Measurements from ENCODE around the gene CHTF18. TPM values are rescaled to one million over a fixed set of nuclear protein-coding genes. Genes with fewer than 3 reads are reported as not detected.

CHTF18 gene
- total RNA-seq, 1 donor from 2014 or later: 4.9 TPM

DNA sequence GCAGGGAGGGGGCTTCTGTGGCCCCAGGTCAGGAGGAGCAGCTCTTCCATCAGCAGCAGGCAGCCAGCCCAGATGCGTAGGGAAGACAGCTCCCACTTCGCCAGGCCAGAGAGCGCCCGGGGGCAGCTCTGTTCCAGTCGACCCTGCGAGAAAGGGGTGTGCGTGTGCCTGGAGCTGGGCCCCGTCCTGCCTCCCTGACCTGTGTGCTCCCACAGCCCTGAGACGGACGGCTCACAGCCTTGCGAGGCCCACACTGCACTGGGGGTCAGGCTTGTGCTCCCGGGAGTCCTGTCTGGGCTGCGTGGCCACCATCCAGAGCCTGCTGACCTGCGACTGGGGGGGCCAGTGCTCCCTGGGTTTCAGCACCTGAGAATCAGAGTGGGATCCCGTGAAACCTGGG lies 28.4 kb upstream of the CHTF18 start:
- Histone ChIP-seq H3K4me3 (no peak overlapping the region), H3K27ac (no peak overlapping the region), H3K4me1 (peaks cover 8% of the 10 kb centered on the region), H3K9me3 (no peaks in the 10 kb centered on the region), H3K36me3 (no peaks in the 10 kb centered on the region), H3K27me3 (no peaks in the 10 kb centered on the region)
- no peak for DNase-seq (ENCODE audit: extremely low spot score in 2 of 2)
- intact Hi-C loops (cut with DNase I): no loop called here
- TF ChIP-seq, protein P1, sequence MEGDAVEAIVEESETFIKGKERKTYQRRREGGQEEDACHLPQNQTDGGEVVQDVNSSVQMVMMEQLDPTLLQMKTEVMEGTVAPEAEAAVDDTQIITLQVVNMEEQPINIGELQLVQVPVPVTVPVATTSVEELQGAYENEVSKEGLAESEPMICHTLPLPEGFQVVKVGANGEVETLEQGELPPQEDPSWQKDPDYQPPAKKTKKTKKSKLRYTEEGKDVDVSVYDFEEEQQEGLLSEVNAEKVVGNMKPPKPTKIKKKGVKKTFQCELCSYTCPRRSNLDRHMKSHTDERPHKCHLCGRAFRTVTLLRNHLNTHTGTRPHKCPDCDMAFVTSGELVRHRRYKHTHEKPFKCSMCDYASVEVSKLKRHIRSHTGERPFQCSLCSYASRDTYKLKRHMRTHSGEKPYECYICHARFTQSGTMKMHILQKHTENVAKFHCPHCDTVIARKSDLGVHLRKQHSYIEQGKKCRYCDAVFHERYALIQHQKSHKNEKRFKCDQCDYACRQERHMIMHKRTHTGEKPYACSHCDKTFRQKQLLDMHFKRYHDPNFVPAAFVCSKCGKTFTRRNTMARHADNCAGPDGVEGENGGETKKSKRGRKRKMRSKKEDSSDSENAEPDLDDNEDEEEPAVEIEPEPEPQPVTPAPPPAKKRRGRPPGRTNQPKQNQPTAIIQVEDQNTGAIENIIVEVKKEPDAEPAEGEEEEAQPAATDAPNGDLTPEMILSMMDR (IDR thresholded peaks at IDR 0.05): no peak
- TF ChIP-seq POLR2AphosphoS5 (IDR thresholded peaks at IDR 0.05; ENCODE audit: insufficient read depth in 1 of 2, low read depth in 1 of 2) (no peak), POLR2A (IDR thresholded peaks at IDR 0.05) (no peak)

DNA sequence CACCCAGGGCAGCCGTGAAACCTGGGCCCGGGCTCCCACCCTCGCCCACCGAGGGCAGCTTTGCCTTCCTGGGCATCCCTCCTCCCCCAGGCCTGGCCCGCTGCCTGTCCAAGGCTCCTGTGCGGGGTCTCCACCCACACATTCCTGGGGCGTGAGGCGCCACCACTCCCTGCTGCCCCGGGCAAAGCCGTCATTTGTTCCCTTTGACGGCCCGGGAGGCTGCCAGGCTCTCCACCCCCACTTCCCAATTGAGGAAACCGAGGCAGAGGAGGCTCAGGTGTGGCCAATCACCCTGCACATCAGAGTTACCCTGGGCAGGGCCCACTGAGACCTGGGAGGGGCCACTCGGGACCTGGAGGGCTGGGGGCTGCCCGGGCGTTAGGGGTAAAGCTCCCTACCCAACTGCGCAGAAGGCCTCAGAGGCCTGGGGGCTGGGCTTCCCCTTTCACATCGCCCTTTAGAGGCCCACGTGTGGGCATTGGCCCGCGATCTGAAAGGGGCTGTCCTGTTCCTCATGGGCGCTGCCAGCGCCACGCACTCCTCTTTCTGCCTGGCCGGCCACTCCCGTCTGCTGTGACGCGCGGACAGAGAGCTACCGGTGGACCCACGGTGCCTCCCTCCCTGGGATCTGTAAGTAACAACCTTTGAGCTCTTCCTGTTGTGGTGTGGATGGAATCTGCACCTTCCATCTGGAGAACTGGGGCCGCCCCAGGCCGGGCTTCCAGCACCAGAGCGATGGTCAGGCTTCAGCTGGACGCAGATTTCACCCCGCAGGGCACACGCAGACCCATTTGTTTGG lies 27.7 kb upstream of the CHTF18 start, which contains the start of gene MSLN:
TSS of gene MSLN (plus strand) at position 190 of the 799 bp plus-strand sequence. CDS start 1,947 bp downstream, outside the sequence.
- H3K27ac ChIP-seq: no peak within 1 kb of the TSS
- no peaks in the 10 kb centered on the region for H3K9me3 ChIP-seq
- TF ChIP-seq, protein P1 (IDR thresholded peaks at IDR 0.05): no peak
- TF ChIP-seq POLR2A (IDR thresholded peaks at IDR 0.05): no peak
- TF ChIP-seq POLR2AphosphoS5 (IDR thresholded peaks at IDR 0.05; ENCODE audit: insufficient read depth in 1 of 2, low read depth in 1 of 2): no peak
- no peak within 1 kb of the TSS for H3K4me3 ChIP-seq
- H3K36me3 ChIP-seq: no peaks in the 10 kb centered on the region
- peaks cover 8% of the 10 kb centered on the region for H3K4me1 ChIP-seq
- H3K27me3 ChIP-seq: no peaks in the 10 kb centered on the region
- intact Hi-C loops (cut with DNase I): no loop called here
- DNase-seq (ENCODE audit: extremely low spot score in 2 of 2): no peak

DNA sequence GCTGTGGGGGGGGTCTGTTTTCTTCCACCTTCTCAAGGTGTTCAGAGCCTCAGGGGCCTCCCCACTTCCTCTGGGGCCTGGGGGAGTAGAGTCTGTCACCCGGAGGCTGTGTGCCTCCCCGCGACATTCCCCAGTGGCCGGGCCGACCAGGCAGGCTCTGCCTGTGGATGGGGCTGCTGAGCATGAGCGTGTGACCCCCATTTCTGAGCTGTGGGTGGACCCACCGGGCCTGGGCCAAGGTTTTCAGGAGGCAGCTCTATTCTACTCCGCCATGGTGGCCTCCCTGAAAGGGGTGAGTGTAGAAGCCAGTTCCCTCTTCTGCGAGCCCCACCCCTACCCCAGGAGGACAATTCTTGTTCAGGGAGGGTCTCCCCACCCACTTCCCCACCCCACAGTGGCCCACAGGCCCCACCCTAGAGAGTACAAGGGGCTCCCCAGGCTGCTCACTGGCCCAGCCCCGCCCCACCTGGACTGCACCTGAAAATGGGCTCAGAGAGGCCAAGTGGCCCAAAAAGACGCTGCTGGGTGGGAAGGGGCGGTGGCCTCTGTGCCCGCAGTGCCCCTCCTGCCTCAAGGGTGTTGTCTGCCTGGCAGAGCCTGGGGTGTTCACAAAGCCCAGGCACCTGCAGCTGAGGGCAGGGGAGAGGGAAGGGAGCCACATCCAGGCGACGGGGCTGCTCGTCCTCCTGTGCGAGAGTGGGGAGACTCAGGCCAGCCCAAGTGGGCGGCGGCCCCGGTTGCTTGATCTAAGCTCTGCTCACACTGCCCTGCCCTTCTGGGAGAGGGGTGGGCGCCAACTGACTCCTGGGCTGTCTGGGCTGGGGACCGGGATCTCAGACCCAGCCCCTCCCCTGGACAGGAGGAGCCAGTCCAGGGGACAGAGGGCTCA lies 26.6 kb upstream of the CHTF18 start:
- DNase-seq (ENCODE audit: extremely low spot score in 2 of 2): no peak
- no peaks in the 10 kb centered on the region for H3K9me3 ChIP-seq
- TF ChIP-seq, protein P1 (IDR thresholded peaks at IDR 0.05): no peak
- TF ChIP-seq POLR2A (IDR thresholded peaks at IDR 0.05) (no peak), POLR2AphosphoS5 (IDR thresholded peaks at IDR 0.05; ENCODE audit: insufficient read depth in 1 of 2, low read depth in 1 of 2) (no peak)
- no peak overlapping the region for H3K4me3 ChIP-seq
- intact Hi-C loops (cut with DNase I): no loop called here
- H3K4me1 ChIP-seq: peaks cover 8% of the 10 kb centered on the region
- H3K27me3 ChIP-seq: no peaks in the 10 kb centered on the region
- H3K27ac ChIP-seq: no peak overlapping the region
- no peaks in the 10 kb centered on the region for H3K36me3 ChIP-seq

DNA sequence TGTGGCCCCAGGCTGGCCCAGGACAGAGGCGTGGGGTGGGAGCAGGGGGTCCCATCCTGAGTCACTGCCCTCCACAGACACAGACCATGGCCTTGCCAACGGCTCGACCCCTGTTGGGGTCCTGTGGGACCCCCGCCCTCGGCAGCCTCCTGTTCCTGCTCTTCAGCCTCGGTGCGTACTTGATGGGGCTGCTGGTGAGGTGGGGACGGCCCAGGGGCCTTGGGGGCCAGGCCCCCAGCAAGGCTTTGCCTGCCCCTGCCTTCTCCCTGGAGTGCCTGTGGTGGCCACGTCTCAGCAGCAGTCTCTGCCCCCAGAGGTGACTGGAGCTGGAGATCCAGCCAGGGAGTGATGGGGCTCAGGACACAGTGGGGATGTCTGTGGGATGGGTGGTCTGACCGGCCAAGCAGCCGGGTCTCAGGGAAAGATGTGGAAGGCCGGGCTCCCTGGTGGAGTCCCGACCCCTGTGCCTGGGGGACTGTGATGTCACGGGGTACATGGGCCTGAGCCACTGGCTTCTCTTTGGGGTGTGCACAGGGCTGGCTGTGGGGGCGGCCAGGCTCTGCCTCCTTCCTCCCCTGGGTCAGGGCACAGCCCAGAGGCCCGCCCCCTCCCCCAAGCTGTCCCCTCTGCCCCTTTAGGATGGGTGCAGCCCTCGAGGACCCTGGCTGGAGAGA lies 25.7 kb upstream of the CHTF18 start:
- intact Hi-C loops (cut with DNase I): no loop called here
- Histone ChIP-seq H3K27ac (no peak overlapping the region), H3K4me3 (no peak overlapping the region), H3K4me1 (peaks cover 8% of the 10 kb centered on the region), H3K9me3 (no peaks in the 10 kb centered on the region), H3K27me3 (no peaks in the 10 kb centered on the region), H3K36me3 (no peaks in the 10 kb centered on the region)
- no peak for DNase-seq (ENCODE audit: extremely low spot score in 2 of 2)
- TF ChIP-seq POLR2AphosphoS5 (IDR thresholded peaks at IDR 0.05; ENCODE audit: insufficient read depth in 1 of 2, low read depth in 1 of 2) (no peak), POLR2A (IDR thresholded peaks at IDR 0.05) (no peak)
- TF ChIP-seq, protein P1 (IDR thresholded peaks at IDR 0.05): no peak

Measured in vagina (tissue), 2 donors.